GM12891 (cell line): Measurements from ENCODE around the gene CLCA2.

Source experiments
- POLR2A ChIP-seq: IDR thresholded peaks from 2 replicates; pipeline ENCODE4 v1.6.1; 2011; ENCODE audit warnings: low read depth, low read length, control low read depth
- POLR2AphosphoS5 ChIP-seq: IDR thresholded peaks from 2 replicates; pipeline ENCODE4 v1.6.1; 2011; ENCODE audit warnings: low read depth, low read length, control low read depth
- SPI1 ChIP-seq: IDR thresholded peaks from 2 replicates; pipeline ENCODE4 v1.6.1; 2011; ENCODE audit warnings: low read depth, low read length, control low read depth
- TAF1 ChIP-seq: IDR thresholded peaks from 2 replicates; pipeline ENCODE4 v1.6.1; 2011; ENCODE audit warnings: low read depth, low read length, control low read depth

DNA sequence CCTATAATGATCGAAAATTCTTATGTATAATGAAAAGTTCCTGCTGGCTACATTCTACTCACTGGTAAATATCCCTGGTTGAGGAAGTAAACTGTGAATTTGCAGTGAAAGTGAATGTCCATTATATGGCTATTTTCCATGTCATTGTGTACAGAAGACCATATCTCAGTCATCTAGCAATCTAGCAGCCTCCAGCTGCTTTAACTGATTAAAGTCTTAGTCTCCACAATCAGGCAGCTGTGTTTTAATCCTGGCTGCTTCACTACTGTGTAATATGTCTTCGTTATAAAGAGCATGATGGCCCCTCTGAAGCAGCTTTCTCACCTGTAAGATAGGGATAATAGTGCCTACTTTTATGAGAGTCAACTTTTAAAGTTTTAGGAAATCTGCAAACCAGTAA lies 11.4 kb downstream of the CLCA2 start:
- TF ChIP-seq POLR2AphosphoS5 (no peak), POLR2A (no peak), SPI1 (no peak), TAF1 (no peak)
